ENCODE measurements around the gene TTYH2.

DNA sequence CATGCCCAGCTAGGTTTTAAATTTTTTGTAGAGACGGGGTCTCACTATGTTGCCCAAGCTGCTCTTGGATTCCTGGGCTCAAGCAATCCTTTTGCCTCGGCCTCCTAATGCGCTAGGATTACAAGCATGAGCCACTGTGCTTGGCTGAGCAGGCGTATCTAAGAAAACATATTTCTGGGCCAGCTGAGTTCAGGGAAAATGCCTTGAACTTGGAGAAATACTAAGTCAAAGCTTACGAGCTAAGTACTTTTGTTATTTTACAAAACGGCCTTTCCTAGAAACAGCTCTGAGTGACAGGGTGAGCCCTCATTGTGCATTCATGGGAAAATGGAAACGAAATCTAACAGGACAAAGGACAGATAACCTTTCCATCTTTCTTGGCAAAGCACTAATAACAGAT, 85.4 kb downstream of the TTYH2 start:
- TF ChIP-seq, protein P1, sequence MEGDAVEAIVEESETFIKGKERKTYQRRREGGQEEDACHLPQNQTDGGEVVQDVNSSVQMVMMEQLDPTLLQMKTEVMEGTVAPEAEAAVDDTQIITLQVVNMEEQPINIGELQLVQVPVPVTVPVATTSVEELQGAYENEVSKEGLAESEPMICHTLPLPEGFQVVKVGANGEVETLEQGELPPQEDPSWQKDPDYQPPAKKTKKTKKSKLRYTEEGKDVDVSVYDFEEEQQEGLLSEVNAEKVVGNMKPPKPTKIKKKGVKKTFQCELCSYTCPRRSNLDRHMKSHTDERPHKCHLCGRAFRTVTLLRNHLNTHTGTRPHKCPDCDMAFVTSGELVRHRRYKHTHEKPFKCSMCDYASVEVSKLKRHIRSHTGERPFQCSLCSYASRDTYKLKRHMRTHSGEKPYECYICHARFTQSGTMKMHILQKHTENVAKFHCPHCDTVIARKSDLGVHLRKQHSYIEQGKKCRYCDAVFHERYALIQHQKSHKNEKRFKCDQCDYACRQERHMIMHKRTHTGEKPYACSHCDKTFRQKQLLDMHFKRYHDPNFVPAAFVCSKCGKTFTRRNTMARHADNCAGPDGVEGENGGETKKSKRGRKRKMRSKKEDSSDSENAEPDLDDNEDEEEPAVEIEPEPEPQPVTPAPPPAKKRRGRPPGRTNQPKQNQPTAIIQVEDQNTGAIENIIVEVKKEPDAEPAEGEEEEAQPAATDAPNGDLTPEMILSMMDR (IDR thresholded peaks at IDR 0.05), result no peak
- no peak for TF ChIP-seq POLR2A (IDR thresholded peaks at IDR 0.05)

All from breast epithelium (tissue), 3 donors.